H9 (cell line): ENCODE data around the gene CCDC116. TPM values are rescaled to one million over a fixed set of nuclear protein-coding genes. Genes with fewer than 3 reads are reported as not detected.
A peak's percentile ranks its signal among the peaks of the same experiment; 100 is the strongest.

Experiments used
- DNase-seq: peaks from one replicate; pipeline ENCODE4 v3.0.0-alpha.2; 2017
- H2AFZ ChIP-seq: one replicate; pipeline ENCODE4 v1.6.1; 2013; ENCODE audit warnings: mild to moderate bottlenecking, low read length, control low read depth, moderate library complexity
- H2AK5ac ChIP-seq: 2 replicates; pipeline ENCODE4 v1.6.1; 2013; ENCODE audit warnings: low read length, control low read depth, mixed read lengths; ENCODE audit not compliant: insufficient read length
- H2BK120ac ChIP-seq: one replicate; pipeline ENCODE4 v1.6.1; 2013; ENCODE audit warnings: low read depth, mild to moderate bottlenecking, low read length, control low read depth, inconsistent platforms; ENCODE audit not compliant: poor library complexity, severe bottlenecking
- H2BK12ac ChIP-seq: 2 replicates; pipeline ENCODE4 v1.6.1; 2013; ENCODE audit warnings: low read length, control low read depth, mixed read lengths, low read depth; ENCODE audit not compliant: insufficient read length
- H2BK15ac ChIP-seq: 2 replicates; pipeline ENCODE4 v1.6.1; 2013; ENCODE audit warnings: low read depth, low read length, control low read depth
- H2BK20ac ChIP-seq: one replicate; pipeline ENCODE4 v1.6.1; 2013; ENCODE audit warnings: low read depth, mild to moderate bottlenecking, low read length, control low read depth, inconsistent platforms; ENCODE audit not compliant: poor library complexity, severe bottlenecking
- H2BK5ac ChIP-seq: 2 replicates; pipeline ENCODE4 v1.6.1; 2013; ENCODE audit warnings: low read length, control low read depth, mixed read lengths; ENCODE audit not compliant: insufficient read length
- H3K14ac ChIP-seq: 2 replicates; pipeline ENCODE4 v1.6.1; 2013; ENCODE audit warnings: low read length, control low read depth; ENCODE audit not compliant: insufficient read depth
- H3K18ac ChIP-seq: 2 replicates; pipeline ENCODE4 v1.6.1; 2013; ENCODE audit warnings: low read depth, mild to moderate bottlenecking, mixed read lengths, low read length, control low read depth; ENCODE audit not compliant: insufficient read length
- H3K23ac ChIP-seq: 2 replicates; pipeline ENCODE4 v1.6.1; 2013; ENCODE audit warnings: low read length, control low read depth, mixed read lengths, low read depth; ENCODE audit not compliant: insufficient read length
- H3K23me2 ChIP-seq: 2 replicates; pipeline ENCODE4 v1.6.1; 2013; ENCODE audit warnings: low read depth, mild to moderate bottlenecking, mixed read lengths, low read length, control low read depth; ENCODE audit not compliant: insufficient read length, poor library complexity, severe bottlenecking
- H3K27ac ChIP-seq: 2 replicates; pipeline ENCODE4 v1.5.1; 2013; ENCODE audit warnings: low read length, control low read depth, mixed read lengths, low read depth; ENCODE audit not compliant: insufficient read length
- H3K27me3 ChIP-seq: 2 replicates; pipeline ENCODE4 v1.6.1; 2013; ENCODE audit warnings: low read length, control low read depth, inconsistent platforms; ENCODE audit not compliant: insufficient read depth
- H3K4ac ChIP-seq: 2 replicates; pipeline ENCODE4 v1.6.1; 2013; ENCODE audit warnings: low read depth, mild to moderate bottlenecking, control low read depth, inconsistent platforms, low read length, moderate library complexity
- H3K4me1 ChIP-seq: 2 replicates; pipeline ENCODE4 v1.6.1; 2013; ENCODE audit warnings: low read length, control low read depth, inconsistent platforms; ENCODE audit not compliant: insufficient read depth
- H3K4me2 ChIP-seq: 2 replicates; pipeline ENCODE4 v1.6.1; 2013; ENCODE audit warnings: low read length, control low read depth, mixed read lengths; ENCODE audit not compliant: insufficient read length, insufficient read depth
- H3K56ac ChIP-seq: 2 replicates; pipeline ENCODE4 v1.6.1; 2013; ENCODE audit warnings: low read depth, mild to moderate bottlenecking, mixed read lengths, low read length, control low read depth; ENCODE audit not compliant: insufficient read length
- H3K79me1 ChIP-seq: 2 replicates; pipeline ENCODE4 v1.6.1; 2013; ENCODE audit warnings: low read depth, mild to moderate bottlenecking, moderate library complexity, low read length, control low read depth, inconsistent platforms; ENCODE audit not compliant: insufficient read depth, poor library complexity, severe bottlenecking
- H3K79me2 ChIP-seq: 2 replicates; pipeline ENCODE4 v1.6.1; 2013; ENCODE audit warnings: low read length, control low read depth, inconsistent platforms; ENCODE audit not compliant: insufficient read depth
- H3K9ac ChIP-seq: 2 replicates; pipeline ENCODE4 v1.6.1; 2013; ENCODE audit warnings: low read length, control low read depth, mixed read lengths; ENCODE audit not compliant: insufficient read length; ENCODE audit errors: extremely low read depth
- H3K9me3 ChIP-seq: one replicate; pipeline ENCODE4 v1.6.1; 2013; ENCODE audit warnings: low read depth, low read length, inconsistent platforms; ENCODE audit not compliant: control insufficient read depth
- H3T11ph ChIP-seq: one replicate; pipeline ENCODE4 v1.6.1; 2013; ENCODE audit warnings: mild to moderate bottlenecking, low read length, control low read depth, inconsistent platforms
- H4K20me1 ChIP-seq: one replicate; pipeline ENCODE4 v1.6.1; 2013; ENCODE audit not compliant: control insufficient read depth, insufficient read length, insufficient read depth
- H4K5ac ChIP-seq: 2 replicates; pipeline ENCODE4 v1.6.1; 2013; ENCODE audit warnings: low read depth, mild to moderate bottlenecking, mixed read lengths, low read length, control low read depth; ENCODE audit not compliant: insufficient read length
- H4K8ac ChIP-seq: replicated peaks from 2 replicates; pipeline ENCODE4 v1.6.1; 2013; ENCODE audit warnings: low read length, control low read depth, mixed read lengths, low read depth; ENCODE audit not compliant: insufficient read length
- H4K91ac ChIP-seq: 2 replicates; pipeline ENCODE4 v1.6.1; 2013; ENCODE audit warnings: low read depth, mild to moderate bottlenecking, moderate library complexity, mixed read lengths, low read length, control low read depth; ENCODE audit not compliant: insufficient read length
- H3K27ac Mint-ChIP-seq, 3 experiments: 2 replicates in 2 of 3; 3 replicates in 1 of 3; pipeline ENCODE4 v1.8.0; 2020 to 2021; ENCODE audit warnings: mixed read lengths in 3 of 3, mild to moderate bottlenecking in 1 of 3, moderate library complexity in 1 of 3
- H3K27me3 Mint-ChIP-seq: 2 replicates; pipeline ENCODE4 v1.8.0; 2021; ENCODE audit warnings: low read depth, mild to moderate bottlenecking, moderate library complexity, mixed read lengths
- H3K36me3 Mint-ChIP-seq, 3 experiments: 2 replicates in 2 of 3; 3 replicates in 1 of 3; pipeline ENCODE4 v1.8.0; 2020 to 2021; ENCODE audit warnings: low read depth in 3 of 3, mixed read lengths in 3 of 3; ENCODE audit not compliant: insufficient read depth in 1 of 3
- H3K4me1 Mint-ChIP-seq, 2 experiments: 2 replicates each; pipeline ENCODE4 v1.8.0; 2020; ENCODE audit warnings: mixed read lengths in 2 of 2
- H3K4me3 Mint-ChIP-seq, 2 experiments: 2 replicates in 1 of 2; 3 replicates in 1 of 2; pipeline ENCODE4 v1.8.0; 2020 to 2021; ENCODE audit warnings: mild to moderate bottlenecking in 2 of 2, mixed read lengths in 2 of 2, moderate library complexity in 1 of 2
- H3K9me3 Mint-ChIP-seq, 2 experiments: 2 replicates in 1 of 2; 3 replicates in 1 of 2; pipeline ENCODE4 v1.8.0; 2020; ENCODE audit warnings: mild to moderate bottlenecking in 2 of 2, mixed read lengths in 2 of 2, moderate library complexity in 1 of 2
- CTCF ChIP-seq: fragments of 200-600 bp; sonication (generic); conservative IDR thresholded peaks from 3 replicates; pipeline ENCODE4 v1.8.0; 2021; ENCODE audit warnings: antibody characterized with exemption, mild to moderate bottlenecking
- WGBS: extraction: QIAGEN DNeasy Blood & Tissue Kit; methylation state at CpG from one replicate; pipeline ENCODE4 v1.1.7; 2013; ENCODE audit warnings: missing lambda C conversion rate, low lambda C conversion rate, mixed read lengths; ENCODE audit not compliant: insufficient read length; ENCODE audit errors: extremely low coverage; 5-methylcytosine and 5-hydroxymethylcytosine counted together
- total RNA-seq: library from RNA; stranded (reverse); gene quantifications from 2 replicates; pipeline ENCODE4 v1.2.1, GENCODE V29; 2021

The CCDC116 gene
- total RNA-seq, 1 experiment from 2014 or later: 0.63 TPM

- Histone ChIP-seq H3K4me2 (no peak overlapping the region), H3K14ac (no peak overlapping the region), H3K9ac (no peak overlapping the region), H3K4ac (no peak overlapping the region), H3K56ac (no peak overlapping the region), H3K18ac (no peak overlapping the region), H4K20me1 (no peaks in the 10 kb centered on the region), H2BK120ac (no peak overlapping the region), H2BK12ac (no peak overlapping the region), H3K23ac (no peak overlapping the region), H3K79me2 (no peaks in the 10 kb centered on the region), H2AK5ac (no peak overlapping the region), H3T11ph (no peak overlapping the region), H4K5ac (no peak overlapping the region), H4K8ac (no peak overlapping the region), H2AFZ (no peak overlapping the region), H3K79me1 (no peaks in the 10 kb centered on the region), H2BK20ac (no peak overlapping the region), H3K23me2 (no peaks in the 10 kb centered on the region), H2BK5ac (no peak overlapping the region), H3K27ac (no peak overlapping the region), H3K27me3 (no peaks in the 10 kb centered on the region), H4K91ac (no peak overlapping the region), H3K4me1 (no peaks in the 10 kb centered on the region; the same call in none of the 2 replicates), H3K9me3 (no peaks in the 10 kb centered on the region), H2BK15ac (no peak overlapping the region)
- no peak for DNase-seq
- peaks cover 11 to 14% of the 10 kb centered on the region in 2 experiments for H3K4me1 Mint-ChIP-seq
- peak overlapping the region in 2 of 3 experiments; percentile 71 to 75; a peak in 4 of 7 replicates for H3K27ac Mint-ChIP-seq
- TF ChIP-seq CTCF: no peak
- H3K27me3 Mint-ChIP-seq: peaks cover 1% of the 10 kb centered on the region; the same call in 1 of the 2 replicates
- no CpG with 5 or more reads among the region's 23 CpGs for WGBS
- H3K4me3 Mint-ChIP-seq: no peak overlapping the region
- H3K9me3 Mint-ChIP-seq: no peaks in the 10 kb centered on the region
- peaks cover 5 to 43% (median 28%) of the 10 kb centered on the region in 3 experiments; a peak in 6 of 7 replicates for H3K36me3 Mint-ChIP-seq
Observed at GRCh38 chr22:21622919-21623647, 9.5 kb upstream of the CCDC116 start.
